Fibroblast of villous mesenchyme (primary cell): ENCODE measurements around the gene SUPT4H1. TPM values are rescaled to one million over a fixed set of nuclear protein-coding genes. Genes with fewer than 3 reads are reported as not detected.

Experiments
- DNase-seq: peaks from one replicate; pipeline ENCODE4 v3.0.0-alpha.2; 2010; ENCODE audit warnings: low read depth
- H3K4me3 ChIP-seq: 2 replicates; pipeline ENCODE4 v1.5.1; 2011; ENCODE audit warnings: low read depth, mild to moderate bottlenecking, low read length
- total RNA-seq: library from RNA; depleted of rRNA; stranded (reverse); fragments of >200 nt; gene quantifications from 2 replicates; pipeline ENCODE4 v1.2.3, GENCODE V29; 2012
- TF ChIP-seq, protein P1 (sequence below): IDR thresholded peaks from 2 replicates; pipeline ENCODE4 v1.5.1; 2012; ENCODE audit warnings: low read depth, mild to moderate bottlenecking, low read length; ENCODE audit not compliant: insufficient read depth

Gene SUPT4H1
- total RNA-seq, 1 donor: 34.5 TPM

DNA sequence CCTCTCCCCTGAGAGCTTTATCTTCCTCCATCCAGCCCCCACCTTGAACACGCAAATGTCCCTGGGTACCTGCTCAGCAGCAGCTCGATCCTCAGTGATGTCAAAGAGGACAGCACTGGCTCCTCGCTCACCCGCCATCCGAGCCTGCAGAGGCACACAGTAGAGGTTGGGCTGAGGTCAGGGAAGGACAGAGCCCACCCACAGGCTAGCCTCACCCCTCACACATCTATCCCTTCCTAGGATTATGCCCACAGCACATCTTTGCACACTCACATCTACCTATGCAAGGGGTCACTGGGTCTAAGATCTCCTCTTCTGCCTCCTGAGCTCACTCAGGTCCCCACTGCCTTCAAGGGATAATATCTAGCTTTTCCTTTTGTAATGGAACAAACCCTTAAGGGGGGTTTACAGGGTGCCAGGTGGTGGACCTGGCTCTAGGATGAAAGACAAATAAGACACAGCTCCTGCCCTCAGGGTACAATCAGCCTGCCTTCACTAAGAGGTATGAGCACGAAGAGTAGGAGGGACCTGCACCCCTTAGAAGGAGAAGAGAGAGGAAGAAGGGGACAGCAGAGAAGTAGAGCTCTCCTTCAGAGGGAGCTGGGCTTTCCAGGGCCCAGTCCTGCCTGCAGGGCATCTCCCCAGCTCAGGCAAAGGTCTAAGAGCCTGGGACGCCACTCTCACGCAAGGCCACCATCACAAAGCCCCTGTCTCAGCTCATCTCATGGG, 11.6 kb upstream of the SUPT4H1 start:
- TF ChIP-seq, protein P1, sequence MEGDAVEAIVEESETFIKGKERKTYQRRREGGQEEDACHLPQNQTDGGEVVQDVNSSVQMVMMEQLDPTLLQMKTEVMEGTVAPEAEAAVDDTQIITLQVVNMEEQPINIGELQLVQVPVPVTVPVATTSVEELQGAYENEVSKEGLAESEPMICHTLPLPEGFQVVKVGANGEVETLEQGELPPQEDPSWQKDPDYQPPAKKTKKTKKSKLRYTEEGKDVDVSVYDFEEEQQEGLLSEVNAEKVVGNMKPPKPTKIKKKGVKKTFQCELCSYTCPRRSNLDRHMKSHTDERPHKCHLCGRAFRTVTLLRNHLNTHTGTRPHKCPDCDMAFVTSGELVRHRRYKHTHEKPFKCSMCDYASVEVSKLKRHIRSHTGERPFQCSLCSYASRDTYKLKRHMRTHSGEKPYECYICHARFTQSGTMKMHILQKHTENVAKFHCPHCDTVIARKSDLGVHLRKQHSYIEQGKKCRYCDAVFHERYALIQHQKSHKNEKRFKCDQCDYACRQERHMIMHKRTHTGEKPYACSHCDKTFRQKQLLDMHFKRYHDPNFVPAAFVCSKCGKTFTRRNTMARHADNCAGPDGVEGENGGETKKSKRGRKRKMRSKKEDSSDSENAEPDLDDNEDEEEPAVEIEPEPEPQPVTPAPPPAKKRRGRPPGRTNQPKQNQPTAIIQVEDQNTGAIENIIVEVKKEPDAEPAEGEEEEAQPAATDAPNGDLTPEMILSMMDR: no peak
- no peak for DNase-seq
- no peak overlapping the region for H3K4me3 ChIP-seq

DNA sequence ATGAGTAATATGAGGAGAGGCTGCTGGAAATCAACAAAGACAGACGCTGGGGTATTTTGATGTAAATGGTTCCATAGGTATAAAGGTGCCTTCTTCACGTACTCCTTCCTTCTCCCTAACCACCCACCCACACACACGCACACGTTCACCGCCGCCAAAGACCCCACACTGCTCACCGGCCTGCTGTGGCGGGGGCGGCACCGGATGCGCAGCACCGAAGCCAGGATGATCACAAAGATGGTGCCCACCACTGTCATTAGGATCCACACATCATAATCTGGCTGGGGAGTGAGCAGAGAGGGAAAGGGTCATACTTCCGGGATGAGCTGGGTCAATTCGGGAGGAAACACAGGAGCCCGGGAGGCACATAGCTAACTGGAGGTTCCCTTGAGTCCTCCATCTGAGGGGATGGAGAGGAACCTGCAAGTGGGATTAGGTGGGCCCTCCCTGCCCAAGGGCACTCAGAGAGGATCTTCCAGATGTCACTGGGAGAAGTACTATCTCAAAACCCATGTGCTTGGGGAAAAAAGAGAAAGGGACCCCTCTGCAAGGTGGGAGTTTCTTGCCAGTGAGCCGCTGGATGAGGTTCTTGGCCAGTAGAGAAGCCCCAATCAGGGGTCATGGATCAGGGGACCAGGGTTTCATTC, 10.5 kb upstream of the SUPT4H1 start:
- DNase-seq: no peak
- TF ChIP-seq, protein P1: no peak
- no peak overlapping the region for H3K4me3 ChIP-seq

DNA sequence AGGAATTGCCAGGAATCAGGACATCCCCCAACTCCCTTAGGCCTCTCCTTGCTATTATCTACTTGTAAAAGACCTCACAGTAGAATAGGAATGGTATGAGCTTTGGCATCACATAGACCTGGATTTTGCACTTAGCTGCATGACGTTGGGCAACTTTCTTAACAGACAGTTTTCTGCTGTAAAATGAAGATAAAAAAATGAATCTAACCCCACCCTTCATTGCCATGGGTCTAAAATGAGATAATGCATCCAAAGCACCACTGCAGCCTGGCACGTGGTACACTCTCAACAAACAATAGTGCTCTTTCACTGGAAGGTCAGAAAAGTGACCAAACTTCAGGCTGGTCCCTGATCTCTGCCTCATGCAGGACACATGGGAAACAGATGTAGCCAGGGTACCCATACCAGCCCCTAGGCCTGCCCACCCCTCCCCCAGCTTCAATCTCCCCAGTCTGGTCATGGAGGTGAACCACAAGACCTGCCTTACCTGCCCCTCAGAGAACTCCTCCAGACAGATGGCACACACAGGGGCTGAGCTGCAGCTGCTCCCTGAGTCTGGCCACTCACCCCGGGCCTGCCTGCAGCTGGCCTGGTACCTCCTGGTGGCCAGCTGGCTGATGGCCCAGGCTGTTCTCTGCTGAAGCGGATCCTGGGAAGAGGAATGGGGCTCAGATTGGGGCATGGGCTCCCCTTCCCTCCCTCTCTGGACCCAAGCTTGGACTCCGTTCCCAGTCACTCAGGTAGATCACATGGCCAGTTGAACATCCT, 8.5 kb upstream of the SUPT4H1 start:
- DNase-seq: no peak
- TF ChIP-seq, protein P1: no peak
- H3K4me3 ChIP-seq: no peak overlapping the region

DNA sequence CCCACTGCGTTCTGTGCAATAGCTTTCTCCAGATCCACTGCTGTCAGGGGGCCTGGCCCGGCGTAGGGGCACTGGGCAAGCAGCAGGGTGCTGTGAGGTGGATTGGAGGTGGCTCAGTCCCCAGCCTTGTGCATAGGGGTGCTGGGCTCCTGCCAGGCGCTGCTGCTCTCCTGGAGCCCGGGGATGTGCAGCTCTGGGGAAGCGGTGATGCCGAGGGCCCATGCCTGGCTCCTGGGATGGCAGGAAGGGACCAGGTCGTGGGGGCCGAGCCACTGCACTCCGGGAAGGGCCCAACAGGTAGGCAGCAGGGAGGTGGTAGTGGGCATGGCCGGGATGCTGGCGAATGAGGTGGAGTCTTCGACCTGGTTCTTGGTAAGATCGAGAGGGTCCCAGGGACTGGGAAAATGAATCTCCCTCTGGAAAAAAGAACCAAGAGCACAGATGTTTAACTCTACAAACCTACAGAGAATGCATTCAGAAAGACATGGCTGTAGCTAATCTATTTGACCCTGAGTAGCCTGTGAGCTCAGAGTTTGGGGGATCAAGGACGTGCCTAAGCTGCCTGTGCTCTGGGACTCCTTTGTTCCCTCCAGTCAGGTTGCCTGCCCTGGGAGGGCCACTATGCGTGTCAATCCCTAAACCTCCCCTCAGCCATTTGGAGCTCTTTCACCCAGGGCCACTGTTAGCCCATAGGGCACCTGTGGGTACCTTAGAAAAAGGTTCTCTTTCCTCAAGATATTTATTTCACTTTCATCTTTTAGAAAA, 6.6 kb upstream of the SUPT4H1 start:
- TF ChIP-seq, protein P1: no peak
- no peak overlapping the region for H3K4me3 ChIP-seq
- no peak for DNase-seq

DNA sequence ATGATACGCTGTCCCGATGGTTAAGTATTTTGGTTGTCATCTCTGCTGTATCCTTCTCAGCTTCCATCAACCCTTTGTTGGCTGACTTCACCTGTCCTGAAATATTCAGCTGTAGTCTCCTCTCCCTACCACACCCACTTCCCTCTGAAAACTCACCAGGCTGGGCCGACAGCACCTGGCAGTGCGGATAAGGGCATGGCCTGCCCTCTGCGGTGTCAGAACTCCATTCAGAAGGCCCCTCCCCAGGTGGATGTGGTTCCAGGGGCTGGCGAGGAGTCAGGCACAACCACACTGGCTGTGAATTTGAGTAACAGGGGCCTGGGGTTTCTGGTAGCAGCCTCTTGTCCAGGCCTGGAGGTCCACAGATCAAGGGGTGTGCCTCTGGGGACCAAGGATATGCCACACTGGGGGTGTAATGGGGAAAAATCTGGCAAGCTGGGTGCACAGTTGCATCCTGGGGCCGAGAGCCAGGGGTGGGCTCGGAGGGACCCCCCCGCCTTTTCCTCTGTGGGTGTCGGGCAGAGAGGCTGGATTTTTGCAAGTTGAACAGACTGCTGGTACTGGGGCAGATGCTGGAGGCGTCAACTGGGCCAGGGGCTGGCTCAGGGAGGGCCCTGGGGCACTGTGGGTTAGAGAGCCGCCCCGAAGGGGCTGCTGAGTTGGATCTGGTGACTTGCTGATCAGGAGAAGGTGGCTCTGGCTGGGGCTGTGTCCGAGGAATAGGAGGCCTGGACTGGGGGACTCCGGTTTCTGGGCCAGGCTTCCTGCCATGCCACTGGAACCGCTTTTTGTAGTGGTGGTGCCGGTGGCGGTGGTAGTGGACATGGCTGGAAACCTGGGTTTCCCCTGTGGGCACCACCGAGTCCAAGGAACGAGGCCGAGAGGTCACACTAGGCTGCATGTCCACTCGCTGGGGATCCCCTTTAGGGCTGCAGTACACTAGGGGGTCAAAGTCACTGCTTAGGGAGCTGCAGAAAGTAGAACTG, 5.6 kb upstream of the SUPT4H1 start:
- H3K4me3 ChIP-seq: no peak overlapping the region
- no peak for DNase-seq
- TF ChIP-seq, protein P1: no peak

DNA sequence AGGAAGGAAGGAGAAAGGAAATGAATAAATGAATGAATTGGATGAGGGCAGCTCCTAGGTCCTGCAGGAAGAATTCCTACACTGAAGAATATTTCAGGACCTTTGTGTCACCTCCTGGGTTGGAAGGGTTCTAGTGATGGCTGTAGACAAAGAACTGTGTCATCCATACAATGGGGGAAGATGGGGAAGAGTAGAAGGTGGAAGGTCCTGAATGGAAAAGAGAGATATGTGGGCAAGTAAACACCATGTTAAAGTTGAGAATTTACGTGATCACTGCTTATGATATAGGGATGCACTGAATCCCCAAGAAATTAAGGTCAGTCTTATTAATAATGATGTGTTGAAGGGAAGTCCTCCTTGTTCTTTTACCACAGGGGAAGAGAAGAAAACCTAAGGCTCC, 4.2 kb upstream of the SUPT4H1 start:
- no peak for DNase-seq

More for the DNA sequence above, 4.2 kb upstream of the SUPT4H1 start:
- TF ChIP-seq, protein P1: no peak
- no peak overlapping the region for H3K4me3 ChIP-seq
